Skeletal muscle satellite cell (primary cell): ENCODE results near the gene PKM.

Source experiments
- H3K27me3 ChIP-seq: 2 replicates; pipeline ENCODE4 v1.7.0; 2013; ENCODE audit warnings: low read length; ENCODE audit not compliant: control insufficient read depth, insufficient read depth
- H3K36me3 ChIP-seq: 2 replicates; pipeline ENCODE4 v1.7.0; 2013; ENCODE audit warnings: mild to moderate bottlenecking, control low read depth, low read length; ENCODE audit not compliant: insufficient read depth
- H3K4me1 ChIP-seq: 2 replicates; pipeline ENCODE4 v1.7.0; 2013; ENCODE audit warnings: low read length; ENCODE audit not compliant: control insufficient read depth, insufficient read depth
- H3K4me2 ChIP-seq: 2 replicates; pipeline ENCODE4 v1.7.0; 2013; ENCODE audit warnings: mild to moderate bottlenecking, low read length
- H3K4me3 ChIP-seq: 2 replicates; pipeline ENCODE4 v1.7.0; 2013; ENCODE audit warnings: low read length
- H3K9ac ChIP-seq: 2 replicates; pipeline ENCODE4 v1.7.0; 2013; ENCODE audit warnings: mild to moderate bottlenecking, low read depth, low read length, moderate library complexity
- H3K9me3 ChIP-seq: replicated peaks from 2 replicates; pipeline ENCODE4 v1.7.0; 2013; ENCODE audit warnings: mild to moderate bottlenecking, control low read depth, low read length

Gene PKM

GRCh38 chr15:72207558-72208085 is 23.4 kb downstream of the PKM start:
- Histone ChIP-seq H3K36me3 (peaks cover 97% of the 10 kb centered on the region), H3K4me1 (peaks cover 13% of the 10 kb centered on the region), H3K27me3 (no peaks in the 10 kb centered on the region), H3K4me2 (no peak overlapping the region), H3K9me3 (no peaks in the 10 kb centered on the region), H3K9ac (no peak overlapping the region), H3K4me3 (no peak overlapping the region)

- Histone ChIP-seq H3K4me1 (peaks cover 13% of the 10 kb centered on the region), H3K27me3 (no peaks in the 10 kb centered on the region), H3K36me3 (peaks cover 97% of the 10 kb centered on the region), H3K4me3 (no peak overlapping the region), H3K4me2 (no peak overlapping the region), H3K9me3 (no peaks in the 10 kb centered on the region), H3K9ac (no peak overlapping the region)
Observed at GRCh38 chr15:72206677-72207000, 24.4 kb downstream of the PKM start.

DNA sequence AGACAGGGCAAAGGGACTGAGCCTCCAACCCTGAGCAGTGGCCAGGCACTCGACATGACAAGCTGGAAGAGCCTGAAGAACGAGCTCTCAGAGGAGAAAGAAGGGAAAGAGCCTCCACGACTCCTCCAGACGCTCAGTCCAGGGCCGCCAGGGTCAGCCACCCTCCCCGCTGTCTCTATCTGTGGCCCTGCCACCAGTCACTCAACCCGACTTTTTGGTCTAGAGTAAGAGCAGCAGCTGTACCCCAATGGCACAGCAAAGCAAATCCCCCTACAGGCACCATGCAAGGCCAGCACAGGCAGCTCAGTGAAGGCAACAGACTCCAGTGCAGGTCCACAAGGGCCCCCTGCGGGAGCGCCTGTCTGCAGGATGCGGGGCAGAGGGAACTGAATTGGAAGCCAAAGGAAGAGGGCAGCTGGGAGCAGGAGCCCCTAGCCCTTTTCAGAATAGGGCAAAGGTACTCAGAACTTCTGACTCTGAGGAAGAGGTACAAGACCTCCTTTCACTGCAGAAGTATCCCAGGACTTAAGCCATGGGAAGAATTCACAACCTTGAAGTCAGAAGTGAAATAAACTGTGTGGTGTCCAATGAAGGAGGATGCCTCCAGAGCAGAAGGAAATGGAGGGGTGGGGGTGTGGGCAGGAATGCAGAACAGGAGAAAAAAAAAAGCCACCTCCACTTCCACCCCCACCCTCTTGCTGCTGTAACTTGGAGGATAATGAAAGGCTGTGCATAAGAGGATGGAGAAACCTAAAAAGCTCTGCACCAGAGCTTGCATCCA is 24.9 kb downstream of the PKM start:
- Histone ChIP-seq H3K27me3 (no peaks in the 10 kb centered on the region), H3K9ac (no peak overlapping the region), H3K4me2 (no peak overlapping the region), H3K4me1 (peaks cover 13% of the 10 kb centered on the region), H3K36me3 (peaks cover 97% of the 10 kb centered on the region), H3K9me3 (no peaks in the 10 kb centered on the region), H3K4me3 (no peak overlapping the region)

GRCh38 chr15:72205273-72205672 is 25.7 kb downstream of the PKM start:
- Histone ChIP-seq H3K4me3 (no peak overlapping the region), H3K4me1 (peaks cover 13% of the 10 kb centered on the region), H3K36me3 (peaks cover 97% of the 10 kb centered on the region), H3K9ac (no peak overlapping the region), H3K4me2 (no peak overlapping the region), H3K9me3 (no peaks in the 10 kb centered on the region), H3K27me3 (no peaks in the 10 kb centered on the region)

DNA sequence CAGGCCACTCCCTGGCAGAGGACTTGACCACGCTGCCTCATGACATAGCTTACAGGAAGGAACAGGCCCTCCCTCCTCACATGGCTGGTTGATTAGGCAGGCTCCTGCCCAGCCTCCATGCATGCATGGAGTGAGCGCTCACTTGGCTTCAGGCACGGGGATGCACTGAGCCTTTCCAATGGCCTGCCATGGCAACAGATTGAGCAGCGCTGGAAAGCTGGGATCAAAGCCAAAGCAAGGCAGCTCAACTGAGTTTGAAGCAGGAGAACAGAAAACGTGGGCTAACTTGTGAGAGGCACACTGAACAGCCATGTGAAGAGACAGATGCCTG is 27.5 kb downstream of the PKM start:
- H3K9ac ChIP-seq = peak overlapping the region; percentile 3
- no peaks in the 10 kb centered on the region for H3K27me3 ChIP-seq
- H3K4me2 ChIP-seq = no peak overlapping the region
- H3K4me3 ChIP-seq = no peak overlapping the region
- H3K9me3 ChIP-seq = no peaks in the 10 kb centered on the region
- H3K4me1 ChIP-seq = peaks cover 20% of the 10 kb centered on the region
- H3K36me3 ChIP-seq = peaks cover 100% of the 10 kb centered on the region

GRCh38 chr15:72202801-72203506 is 28.0 kb downstream of the PKM start:
- no peaks in the 10 kb centered on the region for H3K9me3 ChIP-seq
- H3K9ac ChIP-seq = peak overlapping the region; percentile 3
- peaks cover 24% of the 10 kb centered on the region for H3K4me1 ChIP-seq
- H3K36me3 ChIP-seq = peaks cover 100% of the 10 kb centered on the region
- H3K4me3 ChIP-seq = no peak overlapping the region
- H3K4me2 ChIP-seq = no peak overlapping the region
- H3K27me3 ChIP-seq = no peaks in the 10 kb centered on the region

- Histone ChIP-seq H3K4me3 (no peak overlapping the region), H3K36me3 (peaks cover 96% of the 10 kb centered on the region), H3K27me3 (no peaks in the 10 kb centered on the region), H3K9ac (no peak overlapping the region), H3K9me3 (no peaks in the 10 kb centered on the region), H3K4me2 (no peak overlapping the region), H3K4me1 (peaks cover 27% of the 10 kb centered on the region)
Observed at GRCh38 chr15:72202302-72202701, 28.7 kb downstream of the PKM start.

DNA sequence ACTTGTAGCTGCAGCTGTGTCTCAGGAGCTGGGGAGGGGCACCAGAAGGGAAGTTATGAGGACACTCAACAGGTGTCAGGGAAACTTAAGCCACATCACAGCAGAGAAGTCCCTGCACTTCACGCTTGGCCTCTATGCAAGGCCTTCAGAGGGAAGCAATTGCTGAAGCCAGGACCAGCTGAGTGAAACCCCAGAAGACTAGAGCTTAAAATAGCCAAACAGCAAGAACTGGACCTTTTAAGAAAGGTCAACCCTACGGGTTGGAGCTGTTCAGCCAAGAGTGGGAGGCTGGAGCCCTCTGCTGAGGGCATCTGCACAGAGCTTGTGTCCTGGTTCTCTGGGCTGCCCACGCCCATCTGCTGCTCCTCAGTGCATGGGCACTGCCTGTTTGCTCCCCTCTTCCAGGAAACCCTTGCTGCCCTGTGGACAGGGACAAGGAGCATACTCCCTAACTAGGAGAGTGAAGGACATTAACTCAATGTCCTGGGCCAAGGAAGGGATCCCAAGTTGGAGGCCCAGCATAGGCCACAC is 29.5 kb downstream of the PKM start:
- Histone ChIP-seq H3K27me3 (no peaks in the 10 kb centered on the region), H3K4me2 (no peak overlapping the region), H3K4me1 (peaks cover 27% of the 10 kb centered on the region), H3K4me3 (no peak overlapping the region), H3K9ac (no peak overlapping the region), H3K36me3 (peaks cover 87% of the 10 kb centered on the region), H3K9me3 (no peaks in the 10 kb centered on the region)

DNA sequence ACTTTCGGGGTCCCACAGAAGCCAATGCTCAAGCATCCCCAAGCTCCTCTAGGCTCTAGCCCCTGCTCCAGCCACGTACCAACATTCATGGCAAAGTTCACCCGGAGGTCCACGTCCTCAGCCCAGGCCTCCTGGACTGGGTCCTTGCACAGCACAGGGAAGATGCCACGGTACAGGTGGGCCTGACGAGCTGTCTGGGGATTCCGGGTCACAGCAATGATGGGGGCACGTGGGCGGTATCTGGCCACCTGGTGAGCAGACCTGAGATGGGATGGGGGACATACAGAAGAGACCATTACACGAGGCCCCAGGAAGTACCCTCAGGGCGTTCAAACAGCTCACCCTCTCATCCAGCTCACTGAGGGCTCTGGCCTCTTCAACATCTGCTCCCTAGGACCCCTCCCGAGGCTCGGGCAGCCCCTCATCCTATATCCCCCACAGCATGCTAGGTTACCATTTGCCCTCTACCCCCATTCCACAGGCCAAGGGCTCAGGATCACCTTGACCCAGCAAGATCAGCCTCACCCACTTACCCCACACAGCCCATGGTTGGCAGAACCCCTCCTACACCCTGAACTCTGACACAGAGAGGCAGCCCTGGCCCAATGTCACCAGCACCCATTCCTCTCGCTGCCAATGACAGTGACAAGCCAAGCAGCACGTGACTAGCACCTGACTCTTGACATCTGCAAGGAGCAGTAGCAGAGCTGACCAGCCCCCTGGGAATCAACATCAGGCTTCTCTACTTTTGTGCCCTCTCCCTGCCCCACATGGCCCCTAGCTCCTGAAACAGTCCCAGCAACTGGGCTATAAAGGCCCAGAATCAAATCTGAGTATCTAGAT is 30.4 kb downstream of the PKM start:
- H3K9ac ChIP-seq = no peak overlapping the region
- H3K4me3 ChIP-seq = no peak overlapping the region
- H3K4me1 ChIP-seq = peaks cover 27% of the 10 kb centered on the region
- no peaks in the 10 kb centered on the region for H3K9me3 ChIP-seq
- peaks cover 79% of the 10 kb centered on the region for H3K36me3 ChIP-seq
- H3K4me2 ChIP-seq = no peak overlapping the region
- H3K27me3 ChIP-seq = no peaks in the 10 kb centered on the region

- Histone ChIP-seq H3K4me1 (peaks cover 27% of the 10 kb centered on the region), H3K36me3 (peaks cover 70% of the 10 kb centered on the region), H3K27me3 (no peaks in the 10 kb centered on the region), H3K9ac (no peak overlapping the region), H3K9me3 (no peaks in the 10 kb centered on the region), H3K4me2 (no peak overlapping the region), H3K4me3 (no peak overlapping the region)
Observed at GRCh38 chr15:72199721-72200212, 31.2 kb downstream of the PKM start.

DNA sequence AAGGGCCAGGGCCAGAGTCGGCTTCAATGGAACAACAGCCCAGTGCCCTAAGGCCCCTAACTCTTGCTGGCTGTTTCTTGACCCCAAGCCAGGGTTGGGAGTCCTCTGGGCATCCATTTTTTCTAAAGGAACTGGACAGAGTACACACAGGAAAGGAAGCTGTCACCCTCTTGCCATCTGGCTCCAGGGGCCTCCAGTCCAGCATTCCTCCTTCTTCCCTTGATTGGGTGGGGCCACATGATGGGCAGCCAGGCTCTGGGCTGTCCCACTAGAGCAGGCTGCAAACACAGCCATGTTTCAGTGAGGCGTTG is 31.8 kb downstream of the PKM start:
- Histone ChIP-seq H3K36me3 (peaks cover 64% of the 10 kb centered on the region), H3K9ac (no peak overlapping the region), H3K4me3 (no peak overlapping the region), H3K27me3 (no peaks in the 10 kb centered on the region), H3K9me3 (no peaks in the 10 kb centered on the region), H3K4me1 (peaks cover 23% of the 10 kb centered on the region), H3K4me2 (no peak overlapping the region)
